Cardiac muscle cell (in vitro differentiated cells and primary cell): ENCODE measurements around the gene RBL2. TPM values are rescaled to one million over a fixed set of nuclear protein-coding genes. Genes with fewer than 3 reads are reported as not detected.

ENCODE experiments used
- DNase-seq, 2 donors: peaks; one replicate each; pipeline versions ENCODE4 v3.0.0 to v3.0.0-alpha.2; 2010 to 2017; ENCODE audit warnings: low read depth in 1 of 2, low spot score in 1 of 2
- H3K27ac ChIP-seq: fragments of 200-600 bp; sonication (generic); 2 replicates; pipeline ENCODE4 v1.5.1; 2016
- H3K27me3 ChIP-seq: fragments of 200-600 bp; sonication (generic); 2 replicates; pipeline ENCODE4 v1.6.0; 2016; ENCODE audit warnings: control low read depth
- H3K36me3 ChIP-seq: fragments of 200-600 bp; sonication (generic); 2 replicates; pipeline ENCODE4 v1.5.1; 2016; ENCODE audit warnings: control low read depth
- H3K4me1 ChIP-seq: fragments of 200-600 bp; sonication (generic); 2 replicates; pipeline ENCODE4 v1.8.1; 2017; ENCODE audit warnings: low read depth, mild to moderate bottlenecking, mixed run types
- H3K4me3 ChIP-seq: fragments of 200-600 bp; sonication (generic); 2 replicates; pipeline ENCODE4 v1.5.1; 2016; ENCODE audit warnings: mild to moderate bottlenecking
- H3K9me3 ChIP-seq: fragments of 200-600 bp; sonication (generic); 2 replicates; pipeline ENCODE4 v1.5.1; 2017; ENCODE audit warnings: low read depth, mild to moderate bottlenecking, control low read depth
- CTCF ChIP-seq: IDR thresholded peaks from 2 replicates; pipeline ENCODE4 v1.5.1; 2012; ENCODE audit warnings: low read depth, mild to moderate bottlenecking, low read length
- polyA plus RNA-seq: library from polyadenylated mRNA; unstranded; fragments of >200 nt; fragmentation: Nextera tagmentation; extraction: Ambion mirVana; gene quantifications from 2 replicates; pipeline ENCODE4 v1.2.1, GENCODE V29; 2016
- total RNA-seq: library from RNA; depleted of rRNA; stranded (reverse); fragments of >200 nt; gene quantifications from 2 replicates; pipeline ENCODE4 v1.2.3, GENCODE V29; 2016

RBL2 gene
- total and polyA plus RNA-seq, 2 experiments from 2014 or later, result 43.1 to 49.8 TPM

GRCh38 chr16:53478965-53479364 lies 44.7 kb downstream of the RBL2 start:
- Histone ChIP-seq H3K4me3 (no peak overlapping the region), H3K36me3 (peaks cover 26% of the 10 kb centered on the region), H3K9me3 (no peaks in the 10 kb centered on the region), H3K4me1 (no peaks in the 10 kb centered on the region), H3K27ac (no peak overlapping the region), H3K27me3 (no peaks in the 10 kb centered on the region)
- no peak for DNase-seq
- no peak for TF ChIP-seq CTCF

GRCh38 chr16:53480394-53480793 lies 46.1 kb downstream of the RBL2 start:
- Histone ChIP-seq H3K27ac (no peak overlapping the region), H3K36me3 (peaks cover 26% of the 10 kb centered on the region), H3K9me3 (no peaks in the 10 kb centered on the region), H3K27me3 (no peaks in the 10 kb centered on the region), H3K4me1 (no peaks in the 10 kb centered on the region), H3K4me3 (no peak overlapping the region)
- DNase-seq, result no peak
- TF ChIP-seq CTCF, result no peak

- H3K4me1 ChIP-seq, result no peaks in the 10 kb centered on the region
- H3K27ac ChIP-seq, result no peak overlapping the region
- DNase-seq, result peak in 1 of 2 donors; percentile 17
- peaks cover 29% of the 10 kb centered on the region for H3K36me3 ChIP-seq
- TF ChIP-seq CTCF, result no peak
- no peaks in the 10 kb centered on the region for H3K9me3 ChIP-seq
- no peaks in the 10 kb centered on the region for H3K27me3 ChIP-seq
- H3K4me3 ChIP-seq, result no peak overlapping the region
Measured at GRCh38 chr16:53482123-53482522, 47.9 kb downstream of the RBL2 start.

- peaks cover 5% of the 10 kb centered on the region for H3K4me1 ChIP-seq
- no peak for TF ChIP-seq CTCF
- H3K4me3 ChIP-seq, result no peak overlapping the region
- no peaks in the 10 kb centered on the region for H3K27me3 ChIP-seq
- H3K27ac ChIP-seq, result no peak overlapping the region
- no peaks in the 10 kb centered on the region for H3K9me3 ChIP-seq
- DNase-seq, result no peak
- H3K36me3 ChIP-seq, result peaks cover 31% of the 10 kb centered on the region
Measured at GRCh38 chr16:53484542-53484941, 50.3 kb downstream of the RBL2 start.

GRCh38 chr16:53486230-53486629 lies 52.0 kb downstream of the RBL2 start:
- no peaks in the 10 kb centered on the region for H3K9me3 ChIP-seq
- no peak overlapping the region for H3K27ac ChIP-seq
- no peak for TF ChIP-seq CTCF
- H3K36me3 ChIP-seq, result peaks cover 25% of the 10 kb centered on the region
- DNase-seq, result no peak
- H3K4me1 ChIP-seq, result peaks cover 19% of the 10 kb centered on the region
- H3K4me3 ChIP-seq, result no peak overlapping the region
- no peaks in the 10 kb centered on the region for H3K27me3 ChIP-seq

- Histone ChIP-seq H3K4me1 (peaks cover 19% of the 10 kb centered on the region), H3K27me3 (no peaks in the 10 kb centered on the region), H3K4me3 (no peak overlapping the region), H3K9me3 (no peaks in the 10 kb centered on the region), H3K27ac (peak overlapping the region; percentile 90), H3K36me3 (peaks cover 33% of the 10 kb centered on the region)
- no peak for TF ChIP-seq CTCF
- DNase-seq, result peak in 1 of 2 donors; percentile 47
Measured at GRCh38 chr16:53489755-53490154, 55.5 kb downstream of the RBL2 start.
